NCI-H82 (cell line): ENCODE results near the gene PWWP2B.
A peak's percentile ranks its signal among the peaks of the same experiment; 100 is the strongest.

Experiments used
- DNase-seq: peaks from one replicate; lab custom pipeline; 2025; lab: John Stamatoyannopoulos, UW

The PWWP2B gene

GRCh38 chr10:132397036-132397541, at the start of gene PWWP2B:
PWWP2B (plus strand) TSS chr10:132397200; CDS start chr10:132397227, 27 bp downstream.
- DNase-seq: peak; percentile 38

- DNase-seq: no peak
Observed at GRCh38 chr10:132347211-132347930, 49.6 kb upstream of the PWWP2B start.

- DNase-seq: no peak
Observed at GRCh38 chr10:132347931-132348267, 49.1 kb upstream of the PWWP2B start.

- no peak for DNase-seq
Observed at GRCh38 chr10:132349766-132350165, 47.2 kb upstream of the PWWP2B start.

- no peak for DNase-seq
Observed at GRCh38 chr10:132350391-132350790, 46.6 kb upstream of the PWWP2B start.

GRCh38 chr10:132350946-132351345, 46.1 kb upstream of the PWWP2B start:
- DNase-seq: no peak

GRCh38 chr10:132351611-132352010, 45.4 kb upstream of the PWWP2B start:
- DNase-seq: no peak

- peak; percentile 49 for DNase-seq
Observed at GRCh38 chr10:132352462-132353308, 44.3 kb upstream of the PWWP2B start.

GRCh38 chr10:132353456-132354355, 43.3 kb upstream of the PWWP2B start:
- DNase-seq: no peak

GRCh38 chr10:132354356-132355094, 42.5 kb upstream of the PWWP2B start:
- no peak for DNase-seq

GRCh38 chr10:132355297-132355696, 41.7 kb upstream of the PWWP2B start:
- DNase-seq: no peak

GRCh38 chr10:132355754-132356153, 41.2 kb upstream of the PWWP2B start:
- no peak for DNase-seq

GRCh38 chr10:132356621-132357195, 40.3 kb upstream of the PWWP2B start:
- no peak for DNase-seq

- DNase-seq: no peak
Observed at GRCh38 chr10:132357286-132358058, 39.5 kb upstream of the PWWP2B start.

GRCh38 chr10:132359305-132360040, 37.5 kb upstream of the PWWP2B start:
- no peak for DNase-seq

GRCh38 chr10:132360766-132361447, 36.1 kb upstream of the PWWP2B start:
- peak; percentile 26 for DNase-seq

GRCh38 chr10:132361581-132362101, 35.4 kb upstream of the PWWP2B start:
- DNase-seq: no peak

GRCh38 chr10:132362151-132362611, 34.8 kb upstream of the PWWP2B start:
- no peak for DNase-seq

- DNase-seq: no peak
Observed at GRCh38 chr10:132363376-132363775, 33.6 kb upstream of the PWWP2B start.
